Activated naive CD8-positive, alpha-beta T cell treated with anti-CD3 and anti-CD28 coated beads, Interleukin-2, amount 10 ng/mL, durations not matched to agents 7 days and 5 days (primary cell): ENCODE measurements around the gene LIMS2. TPM values are rescaled to one million over a fixed set of nuclear protein-coding genes. Genes with fewer than 3 reads are reported as not detected.
A peak's percentile ranks its signal among the peaks of the same experiment; 100 is the strongest.

ENCODE experiments used
- ATAC-seq: fragments of 150-1000 bp; cut with Tn5 transposase; one replicate; pipeline ENCODE4 v1.10.0; 2021; ENCODE audit warnings: low read depth, moderate library complexity
- POLR2A ChIA-PET: fragments of 350-600 bp; sonication (Branson Sonifier 250); formaldehyde crosslinking; loops from one replicate; lab custom pipeline; 2021; ENCODE audit warnings: antibody characterized with exemption; lab: Charles Lee
- DNase-seq: peaks from one replicate; pipeline ENCODE4 v3.0.0; 2021
- H3K27ac Mint-ChIP-seq: one replicate; pipeline ENCODE4 v1.8.0; 2022; ENCODE audit warnings: mild to moderate bottlenecking, mixed read lengths
- H3K27me3 Mint-ChIP-seq: one replicate; pipeline ENCODE4 v1.8.0; 2022; ENCODE audit warnings: mild to moderate bottlenecking, moderate library complexity, mixed read lengths
- H3K36me3 Mint-ChIP-seq: one replicate; pipeline ENCODE4 v1.8.0; 2021; ENCODE audit warnings: mild to moderate bottlenecking, mixed read lengths
- H3K4me1 Mint-ChIP-seq: one replicate; pipeline ENCODE4 v1.8.0; 2021; ENCODE audit warnings: mixed read lengths
- H3K4me3 Mint-ChIP-seq: one replicate; pipeline ENCODE4 v1.8.0; 2022; ENCODE audit warnings: mild to moderate bottlenecking, moderate library complexity, mixed read lengths
- H3K9me3 Mint-ChIP-seq: one replicate; pipeline ENCODE4 v1.8.0; 2021; ENCODE audit warnings: mixed read lengths
- total RNA-seq, 2 experiments: library from RNA; stranded (reverse); gene quantifications; one replicate each; pipeline ENCODE4 v1.2.3, GENCODE V29; 2021

The LIMS2 gene
- total RNA-seq, 2 experiments from 2014 or later, result 21.7 to 24.9 TPM

DNA sequence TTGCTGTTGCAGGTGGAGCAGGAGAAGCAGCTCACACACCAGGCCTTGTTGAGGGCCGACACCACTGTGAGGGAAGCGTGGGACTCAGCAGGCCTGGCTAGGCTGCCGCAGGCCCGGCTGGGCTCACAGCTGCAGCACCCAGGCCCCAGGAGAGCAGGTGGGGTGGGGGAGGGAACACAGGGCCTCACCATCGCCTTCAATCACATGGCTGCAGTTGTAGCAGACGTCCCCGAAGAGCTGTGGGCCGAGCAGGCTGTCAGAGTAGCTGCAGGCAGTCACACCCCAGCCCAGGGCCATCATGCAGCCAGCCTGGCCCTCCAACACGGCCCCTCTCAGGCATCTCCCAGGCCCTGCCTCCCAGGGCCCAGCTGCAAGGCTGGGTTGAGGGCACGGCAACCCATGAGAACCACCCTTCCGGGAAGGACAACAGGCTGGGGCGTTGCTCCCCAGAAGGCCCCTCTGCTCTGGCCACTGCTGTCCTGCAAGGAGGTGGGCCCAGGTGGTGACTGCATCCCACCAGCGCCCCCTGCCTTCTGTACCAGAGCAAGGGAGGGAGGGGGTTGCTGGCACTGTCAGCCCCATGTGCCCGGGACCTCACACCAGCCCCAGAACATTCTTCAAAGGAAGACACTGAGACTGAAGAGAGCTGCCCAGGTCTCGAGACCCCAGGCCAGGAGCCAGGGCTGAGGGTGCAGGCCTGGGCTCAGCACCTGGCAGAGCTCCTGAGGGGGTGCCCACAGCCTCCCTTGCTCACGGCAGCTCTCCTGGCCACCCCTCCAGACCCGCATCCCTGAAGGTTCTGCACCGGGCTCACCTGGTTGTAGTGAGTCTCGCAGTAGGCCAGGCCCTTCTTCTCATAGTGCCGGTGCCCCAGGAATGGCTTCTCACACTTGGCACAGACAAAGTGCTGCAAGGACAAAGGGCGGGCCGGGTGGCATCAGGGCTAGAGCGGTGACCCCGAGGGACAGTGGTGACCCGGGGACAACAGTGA is 35.0 kb downstream of the LIMS2 start:
- Mint-ChIP-seq H3K4me3 (peak overlapping the region; percentile 75), H3K36me3 (peaks cover 3% of the 10 kb centered on the region), H3K4me1 (peaks cover 23% of the 10 kb centered on the region), H3K27ac (peak overlapping the region; percentile 88), H3K9me3 (no peaks in the 10 kb centered on the region), H3K27me3 (no peaks in the 10 kb centered on the region)
- DNase-seq (peak; percentile 71), ATAC-seq (peak; percentile 48)
- POLR2A ChIA-PET, result interaction anchor here (0.8 to 2.7 kb wide), 8 partner anchors 10 to 114 kb away, joined by 3 to 17 read pairs (median 4); partner anchors contain the start of gene SFT2D3

DNA sequence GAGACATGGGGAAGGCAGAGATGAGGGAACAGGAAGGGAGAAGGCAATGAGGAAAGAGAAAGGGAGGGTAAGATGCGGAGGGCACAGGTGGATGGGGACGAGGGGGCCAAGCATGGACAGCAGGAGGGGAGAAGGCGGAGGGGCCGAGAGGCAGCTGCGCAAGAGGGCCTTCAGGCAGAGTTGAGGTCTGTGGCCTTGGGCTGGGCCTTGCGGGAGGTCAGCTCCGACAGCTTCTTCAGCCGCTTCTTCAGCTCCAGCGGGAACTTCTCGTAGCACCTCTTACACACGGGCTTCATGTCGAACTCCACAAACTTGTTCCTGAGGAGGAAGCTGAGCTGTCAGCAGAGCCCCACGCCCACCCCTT is 36.2 kb downstream of the LIMS2 start:
- DNase-seq (no peak), ATAC-seq (no peak)
- Mint-ChIP-seq H3K4me1 (peaks cover 23% of the 10 kb centered on the region), H3K27me3 (no peaks in the 10 kb centered on the region), H3K36me3 (peaks cover 3% of the 10 kb centered on the region), H3K4me3 (peak overlapping the region; percentile 54), H3K27ac (peak overlapping the region; percentile 88), H3K9me3 (no peaks in the 10 kb centered on the region)
- POLR2A ChIA-PET, result interaction anchor here (1.4 kb wide), 2 partner anchors 48 to 112 kb away, joined by 4 to 5 read pairs; no protein-coding TSS in a partner anchor

DNA sequence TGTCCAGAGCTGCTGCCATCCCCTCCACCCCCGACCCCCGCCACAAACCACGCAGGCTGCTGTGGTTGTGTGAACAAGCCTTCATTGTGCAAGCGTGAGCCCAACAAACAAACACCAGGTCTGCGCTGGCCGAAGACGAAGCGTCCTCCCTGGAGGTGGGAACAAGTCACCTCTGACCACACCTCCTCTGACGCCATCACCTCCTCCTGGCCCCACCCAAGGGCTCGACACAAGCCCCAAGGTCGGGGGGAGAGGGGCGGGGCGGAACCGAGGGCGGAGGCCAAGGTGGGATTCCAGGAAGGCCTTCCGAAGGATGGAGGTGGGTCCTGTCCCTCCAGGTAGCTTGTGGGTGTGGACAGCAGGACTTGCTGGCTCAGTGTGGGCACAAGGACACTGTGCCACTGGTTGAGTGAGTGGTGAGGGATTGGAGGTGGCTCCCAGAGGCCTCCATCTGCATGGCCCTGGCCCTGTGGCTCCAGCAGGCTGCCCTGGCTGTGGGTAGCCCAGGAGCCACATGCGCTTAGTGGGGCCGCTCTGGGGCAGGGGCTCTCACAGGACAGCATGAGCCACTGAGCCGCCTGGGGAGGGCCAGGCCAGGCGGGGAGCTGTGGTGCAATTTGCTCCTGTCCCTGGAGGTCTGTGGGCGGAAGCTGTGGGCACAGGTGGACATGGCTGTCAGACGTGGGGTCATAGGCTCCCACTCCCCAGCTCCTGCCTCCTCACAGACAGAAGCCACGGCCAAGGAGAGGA is 36.8 kb downstream of the LIMS2 start:
- peak overlapping the region; percentile 54 for H3K4me3 Mint-ChIP-seq
- DNase-seq, result no peak
- H3K36me3 Mint-ChIP-seq, result peaks cover 3% of the 10 kb centered on the region
- H3K4me1 Mint-ChIP-seq, result peaks cover 23% of the 10 kb centered on the region
- ATAC-seq, result no peak
- no peaks in the 10 kb centered on the region for H3K27me3 Mint-ChIP-seq
- POLR2A ChIA-PET, result interaction anchor here (1.4 kb wide), 1 partner anchor 47 kb away, joined by 4 read pairs; no protein-coding TSS in a partner anchor
- peak overlapping the region; percentile 88 for H3K27ac Mint-ChIP-seq
- H3K9me3 Mint-ChIP-seq, result no peaks in the 10 kb centered on the region

DNA sequence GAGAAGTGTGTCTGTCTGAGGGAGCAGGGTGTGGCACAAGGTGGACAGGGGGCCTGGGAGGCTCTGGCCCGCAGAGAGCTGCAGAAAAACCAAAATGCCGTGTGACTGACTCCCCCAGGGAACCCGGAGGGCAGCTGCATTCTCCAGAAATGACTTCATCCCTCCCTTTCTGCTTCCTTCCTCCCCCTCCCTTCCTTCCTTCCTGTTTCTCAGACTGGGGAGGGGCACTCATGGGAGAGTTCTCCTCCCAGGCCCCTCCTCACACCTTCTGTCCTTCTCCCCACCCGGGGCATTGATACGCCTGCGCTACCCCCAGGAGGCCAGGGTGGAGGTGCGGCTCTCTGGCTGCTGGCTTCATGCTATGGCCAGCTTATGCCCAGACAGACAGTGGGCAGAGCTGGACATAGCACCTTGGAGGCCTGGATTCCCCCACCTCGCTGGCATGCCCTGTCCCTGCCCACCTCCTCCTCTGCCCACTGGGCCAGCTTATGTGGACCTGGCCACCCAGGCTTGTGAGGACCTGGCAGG is 37.5 kb downstream of the LIMS2 start:
- Mint-ChIP-seq H3K4me3 (peak overlapping the region; percentile 71), H3K9me3 (no peaks in the 10 kb centered on the region), H3K27ac (peak overlapping the region; percentile 88), H3K36me3 (peaks cover 3% of the 10 kb centered on the region), H3K4me1 (peaks cover 28% of the 10 kb centered on the region), H3K27me3 (no peaks in the 10 kb centered on the region)
- no peak for ATAC-seq
- DNase-seq, result no peak
- POLR2A ChIA-PET, result no interaction called here

DNA sequence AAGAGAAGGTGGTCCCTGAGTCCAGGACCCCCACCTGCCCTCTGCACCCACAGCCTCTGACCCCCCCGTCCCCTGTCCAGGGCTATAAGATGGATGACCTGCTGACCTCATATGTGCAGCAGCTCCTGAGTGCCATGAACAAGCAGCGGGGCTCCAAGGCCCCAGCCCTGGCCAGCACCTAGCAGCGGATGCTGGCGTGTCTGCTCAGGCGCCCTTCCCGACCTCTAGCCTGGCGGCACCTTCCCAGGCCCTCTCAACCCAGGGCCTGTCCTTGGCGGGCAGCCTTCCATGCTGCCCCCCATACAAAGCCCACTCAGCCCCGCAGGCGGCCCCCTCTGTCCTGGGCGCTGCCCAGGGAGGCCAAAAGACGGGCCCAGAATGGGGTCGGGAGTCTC is 38.1 kb downstream of the LIMS2 start:
- POLR2A ChIA-PET, result no interaction called here
- Mint-ChIP-seq H3K4me3 (no peak overlapping the region), H3K27ac (no peak overlapping the region)

DNA sequence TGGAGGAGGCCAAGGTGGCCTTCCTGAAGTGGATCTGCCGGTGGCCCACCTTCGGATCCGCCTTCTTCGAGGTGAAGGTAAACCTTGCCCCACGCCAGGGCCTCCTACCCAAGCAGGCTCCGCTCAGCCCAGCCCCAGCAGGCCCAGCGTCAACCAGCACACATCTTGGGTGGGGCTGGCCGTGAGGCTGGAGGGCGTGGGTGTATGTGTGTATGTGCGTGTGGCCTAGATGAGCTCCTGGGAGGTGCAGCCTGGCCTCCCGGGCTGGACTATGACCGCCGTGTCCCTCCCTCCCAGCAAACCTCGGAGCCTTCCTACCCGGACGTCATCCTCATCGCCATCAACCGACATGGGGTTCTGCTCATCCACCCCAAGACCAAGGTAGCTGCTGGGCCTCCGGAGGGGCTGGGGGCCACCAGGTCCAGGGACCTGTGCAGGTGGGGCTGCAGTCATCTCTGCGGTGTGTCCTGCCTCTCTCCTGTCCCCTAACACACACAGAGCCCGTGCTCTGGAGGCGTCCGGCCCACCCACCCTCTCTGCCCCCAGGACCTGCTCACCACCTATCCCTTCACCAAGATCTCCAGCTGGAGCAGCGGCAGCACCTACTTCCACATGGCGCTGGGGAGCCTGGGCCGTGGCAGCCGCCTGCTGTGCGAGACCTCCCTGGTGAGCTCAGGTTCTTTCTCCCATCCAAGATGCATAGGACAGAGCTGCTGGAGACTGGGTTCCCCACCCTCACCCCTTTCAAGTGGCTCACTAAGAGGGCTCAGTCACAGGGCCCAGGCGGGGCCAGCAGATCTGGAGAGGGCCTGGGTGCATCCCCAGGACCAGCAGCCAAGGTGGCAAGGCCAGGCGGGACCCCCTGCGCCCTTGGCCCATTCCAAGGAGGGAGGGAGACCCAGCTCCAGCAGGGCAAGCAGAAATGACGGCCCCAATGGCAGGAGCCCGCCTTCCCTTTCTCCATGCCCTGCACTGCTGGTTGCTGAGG is 38.8 kb downstream of the LIMS2 start:
- POLR2A ChIA-PET, result interaction anchor here (2.4 kb wide), 1 partner anchor 73 kb away, joined by 6 read pairs; no protein-coding TSS in a partner anchor
- peak overlapping the region; percentile 73 for H3K27ac Mint-ChIP-seq

More for the DNA sequence above, 38.1 kb downstream of the LIMS2 start:
- no peak for DNase-seq
- Mint-ChIP-seq H3K4me1 (peaks cover 28% of the 10 kb centered on the region), H3K36me3 (peaks cover 3% of the 10 kb centered on the region), H3K9me3 (no peaks in the 10 kb centered on the region), H3K27me3 (no peaks in the 10 kb centered on the region)
- no peak for ATAC-seq

DNA sequence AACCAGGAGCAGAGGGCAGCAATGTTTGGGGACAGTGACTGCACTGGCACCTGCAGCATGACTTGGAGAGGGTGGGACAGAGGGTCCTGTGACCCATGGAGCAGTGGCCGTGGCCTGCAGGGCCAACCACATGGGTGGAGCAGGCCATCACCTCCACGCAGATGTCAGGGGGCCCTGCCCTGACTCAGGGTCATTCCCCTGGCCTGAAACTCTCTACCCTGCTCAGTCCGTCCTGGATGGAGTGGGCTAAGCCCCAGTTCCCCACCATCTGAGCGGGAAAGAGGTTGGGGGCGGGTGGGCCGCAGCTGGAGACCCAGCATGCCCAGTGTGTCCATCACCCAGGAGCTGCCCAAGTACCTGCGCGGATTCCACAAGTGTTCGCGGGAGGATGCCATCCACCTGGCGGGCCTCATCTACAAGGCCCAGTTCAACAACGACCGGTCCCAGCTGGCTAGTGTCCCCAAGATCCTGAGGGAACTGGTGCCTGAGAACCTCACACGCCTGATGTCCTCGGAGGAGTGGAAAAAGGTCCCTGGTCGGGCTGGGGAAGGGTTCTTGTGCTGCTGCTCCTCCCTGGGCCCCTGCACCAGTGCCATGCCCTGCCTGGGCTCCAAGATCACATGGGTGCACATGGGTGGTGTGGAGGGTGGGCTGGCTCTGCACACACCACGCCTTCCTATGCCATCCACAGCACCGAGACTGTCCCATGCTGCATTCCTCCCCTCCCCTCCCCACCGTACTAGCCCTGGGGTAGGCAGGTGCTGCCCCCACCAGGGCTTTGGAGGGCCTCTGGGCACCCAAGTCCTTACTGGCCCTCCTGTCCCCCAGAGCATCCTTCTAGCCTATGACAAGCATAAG is 39.7 kb downstream of the LIMS2 start:
- H3K4me1 Mint-ChIP-seq, result peaks cover 25% of the 10 kb centered on the region
- POLR2A ChIA-PET, result interaction anchor here (2.4 kb wide), 1 partner anchor 72 kb away, joined by 6 read pairs; no protein-coding TSS in a partner anchor

More for the DNA sequence above, 38.8 kb downstream of the LIMS2 start:
- DNase-seq, result no peak
- Mint-ChIP-seq H3K4me1 (peaks cover 27% of the 10 kb centered on the region), H3K4me3 (no peak overlapping the region), H3K36me3 (peaks cover 3% of the 10 kb centered on the region), H3K9me3 (no peaks in the 10 kb centered on the region), H3K27me3 (no peaks in the 10 kb centered on the region)
- no peak for ATAC-seq

DNA sequence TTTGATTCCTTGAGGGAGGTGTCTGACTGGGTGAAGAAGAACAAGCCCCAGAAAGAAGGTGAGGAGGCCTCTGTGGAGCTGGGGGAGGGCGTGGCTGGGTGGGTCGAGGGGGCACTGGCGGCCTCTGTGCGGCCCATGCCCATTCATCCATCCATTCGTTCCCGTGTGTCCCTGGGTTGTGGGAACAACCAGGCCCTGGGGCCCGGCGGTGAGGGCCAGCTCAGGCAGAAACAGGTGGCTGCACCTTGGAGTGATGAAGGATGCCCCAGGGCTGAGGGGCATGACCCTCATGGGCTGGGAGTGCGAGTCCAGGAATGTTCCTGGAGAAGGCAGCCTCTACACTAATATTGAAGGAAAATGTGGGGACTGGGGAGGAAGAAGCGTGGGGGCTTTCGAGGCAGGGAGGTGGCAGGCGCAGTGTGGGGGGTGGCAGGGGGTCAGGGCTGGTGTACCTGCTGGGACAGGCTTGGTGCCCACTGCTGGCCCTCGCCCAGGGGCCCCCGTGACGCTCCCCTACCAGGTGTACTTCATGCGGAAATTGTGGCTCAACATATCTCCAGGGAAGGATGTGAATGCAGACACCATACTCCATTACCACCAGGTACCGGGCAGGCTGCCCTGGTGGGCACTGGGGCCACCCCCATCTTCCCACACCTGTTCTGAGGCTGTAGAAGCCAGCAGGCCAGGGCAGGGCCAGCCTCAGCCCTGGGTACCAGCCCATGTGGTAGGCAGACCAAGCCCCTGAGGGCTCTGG is 40.5 kb downstream of the LIMS2 start:
- peaks cover 21% of the 10 kb centered on the region for H3K4me1 Mint-ChIP-seq
- H3K36me3 Mint-ChIP-seq, result peaks cover 3% of the 10 kb centered on the region
- H3K27ac Mint-ChIP-seq, result no peak overlapping the region
- no peaks in the 10 kb centered on the region for H3K27me3 Mint-ChIP-seq
- no peaks in the 10 kb centered on the region for H3K9me3 Mint-ChIP-seq
- H3K4me3 Mint-ChIP-seq, result no peak overlapping the region
- DNase-seq, result no peak
- ATAC-seq, result no peak
- POLR2A ChIA-PET, result interaction anchor here (0.6 to 2.4 kb wide), 2 partner anchors 71 to 108 kb away, joined by 3 to 6 read pairs; no protein-coding TSS in a partner anchor

More for the DNA sequence above, 39.7 kb downstream of the LIMS2 start:
- Mint-ChIP-seq H3K36me3 (peaks cover 3% of the 10 kb centered on the region), H3K4me3 (no peak overlapping the region), H3K27me3 (no peaks in the 10 kb centered on the region), H3K9me3 (no peaks in the 10 kb centered on the region), H3K27ac (no peak overlapping the region)
- DNase-seq (no peak), ATAC-seq (no peak)

DNA sequence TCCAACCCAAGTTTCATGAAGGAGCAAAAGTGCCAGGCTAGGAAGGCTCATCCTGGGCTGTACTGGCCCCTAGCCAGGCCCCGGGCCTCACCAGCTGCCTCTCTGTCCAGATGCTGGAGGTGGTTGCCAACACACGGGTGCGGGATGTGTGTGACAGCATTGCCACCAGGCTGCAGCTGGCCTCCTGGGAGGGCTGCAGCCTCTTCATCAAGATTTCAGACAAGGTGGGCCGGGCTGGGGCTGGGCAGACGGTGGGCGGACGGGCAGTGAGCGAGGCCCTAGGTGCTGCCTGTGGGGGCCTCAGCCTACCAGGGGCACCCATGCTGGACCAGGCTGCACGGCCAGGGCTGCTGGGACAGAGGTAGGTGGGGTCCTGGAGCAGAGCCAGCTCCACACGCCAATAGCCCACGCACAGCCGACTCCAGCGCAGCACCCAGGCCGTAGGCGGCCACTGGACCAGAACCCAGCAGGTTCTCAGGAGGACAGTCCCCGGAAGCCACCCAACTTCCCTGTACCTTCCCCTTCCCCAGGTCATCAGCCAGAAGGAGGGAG is 41.2 kb downstream of the LIMS2 start:
- DNase-seq (no peak), ATAC-seq (no peak)
- peaks cover 3% of the 10 kb centered on the region for H3K36me3 Mint-ChIP-seq
- no peak overlapping the region for H3K4me3 Mint-ChIP-seq
- peaks cover 17% of the 10 kb centered on the region for H3K4me1 Mint-ChIP-seq
- no peak overlapping the region for H3K27ac Mint-ChIP-seq
- no peaks in the 10 kb centered on the region for H3K27me3 Mint-ChIP-seq
- no peaks in the 10 kb centered on the region for H3K9me3 Mint-ChIP-seq
- POLR2A ChIA-PET, result interaction anchor here (0.6 to 2.4 kb wide), 2 partner anchors 71 to 107 kb away, joined by 3 to 6 read pairs; no protein-coding TSS in a partner anchor

DNA sequence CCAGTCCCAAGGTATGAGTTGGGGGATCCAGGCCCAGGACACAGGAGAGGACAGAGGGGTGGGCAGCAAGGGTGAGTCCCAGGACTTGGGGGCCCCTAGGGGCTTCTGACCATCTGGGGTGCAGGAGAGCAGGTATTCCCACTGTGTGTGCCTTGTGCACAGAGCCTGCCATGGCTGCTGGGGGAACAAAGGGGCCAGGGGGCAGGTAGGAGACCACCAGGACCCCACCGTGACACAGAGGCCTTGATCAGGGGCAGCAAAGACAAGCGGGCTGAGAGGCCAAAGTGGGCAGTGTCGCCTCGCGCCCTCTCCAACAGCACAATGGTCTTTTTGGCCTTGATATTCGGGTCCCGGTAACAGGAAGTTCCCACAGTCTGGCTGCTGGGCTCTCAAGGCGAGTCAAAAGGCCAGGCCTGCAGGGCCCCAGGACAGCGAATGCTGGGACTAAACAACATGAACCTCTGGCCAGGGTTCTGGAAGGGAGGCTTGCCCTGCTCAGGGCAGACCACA is 41.7 kb downstream of the LIMS2 start:
- DNase-seq (no peak), ATAC-seq (no peak)
- Mint-ChIP-seq H3K4me1 (peaks cover 14% of the 10 kb centered on the region), H3K4me3 (no peak overlapping the region), H3K27ac (peak overlapping the region; percentile 61), H3K27me3 (no peaks in the 10 kb centered on the region), H3K36me3 (no peaks in the 10 kb centered on the region), H3K9me3 (no peaks in the 10 kb centered on the region)
- POLR2A ChIA-PET, result interaction anchor here (2.4 kb wide), 1 partner anchor 70 kb away, joined by 6 read pairs; no protein-coding TSS in a partner anchor
